Left hindlimb (tissue), 1 donor: ENCODE results near the gene CROT.

Experiments used
- DNase-seq: peaks from one replicate; pipeline ENCODE4 v3.0.0-alpha.2; 2018

Gene CROT

GRCh38 chr7:87416682-87417587 lies 71.5 kb downstream of the CROT start:
- DNase-seq, result peak; percentile 31

GRCh38 chr7:87420173-87420572 lies 74.7 kb downstream of the CROT start:
- DNase-seq, result no peak

GRCh38 chr7:87424075-87424474 lies 78.6 kb downstream of the CROT start:
- DNase-seq, result no peak

- no peak for DNase-seq
Measured at GRCh38 chr7:87426160-87426559, 80.7 kb downstream of the CROT start.

- DNase-seq, result no peak
Measured at GRCh38 chr7:87427288-87427687, 81.8 kb downstream of the CROT start.

GRCh38 chr7:87432536-87432935 lies 87.1 kb downstream of the CROT start:
- DNase-seq, result no peak

GRCh38 chr7:87435546-87435945 lies 90.1 kb downstream of the CROT start:
- no peak for DNase-seq

- DNase-seq, result no peak
Measured at GRCh38 chr7:87445897-87446296, 100.4 kb downstream of the CROT start.

GRCh38 chr7:87447116-87447635 lies 101.7 kb downstream of the CROT start:
- no peak for DNase-seq

- no peak for DNase-seq
Measured at GRCh38 chr7:87448388-87448787, 102.9 kb downstream of the CROT start.
